Measurements from ENCODE around the gene JOSD1. TPM values are rescaled to one million over a fixed set of nuclear protein-coding genes. Genes with fewer than 3 reads are reported as not detected.

JOSD1 gene
- total RNA-seq, 1 donor from 2014 or later = 18.7 TPM

- no peak for TF ChIP-seq CTCF (IDR thresholded peaks at IDR 0.05; ENCODE audit: borderline replicate concordance)
- H3K27me3 ChIP-seq (ENCODE audit: low read depth) = no peaks in the 10 kb centered on the region
Measured at GRCh38 chr22:38716271-38716670, 15.5 kb upstream of the JOSD1 start.

GRCh38 chr22:38715852-38716251 is 15.1 kb upstream of the JOSD1 start:
- Histone ChIP-seq H3K27me3 (ENCODE audit: low read depth) (no peaks in the 10 kb centered on the region), H3K36me3 (peaks cover 41% of the 10 kb centered on the region), H3K9me3 (replicated peaks) (no peaks in the 10 kb centered on the region), H3K4me3 (no peak overlapping the region), H3K4me1 (peaks cover 52% of the 10 kb centered on the region), H3K27ac (replicated peaks) (no peak overlapping the region)
- DNase-seq = no peak
- no peak for TF ChIP-seq CTCF (IDR thresholded peaks at IDR 0.05; ENCODE audit: borderline replicate concordance)
- intact Hi-C loops (cut with micrococcal nuclease) = no loop called here

More at GRCh38 chr22:38716271-38716670, 15.5 kb upstream of the JOSD1 start:
- no peak for DNase-seq
- Histone ChIP-seq H3K4me1 (peaks cover 50% of the 10 kb centered on the region), H3K36me3 (peaks cover 43% of the 10 kb centered on the region), H3K4me3 (no peak overlapping the region), H3K27ac (replicated peaks) (no peak overlapping the region), H3K9me3 (replicated peaks) (no peaks in the 10 kb centered on the region)
- intact Hi-C loops (cut with micrococcal nuclease) = no loop called here

- H3K4me1 ChIP-seq = peaks cover 58% of the 10 kb centered on the region
- no peaks in the 10 kb centered on the region for H3K27me3 ChIP-seq (ENCODE audit: low read depth)
- no peaks in the 10 kb centered on the region for H3K9me3 ChIP-seq (replicated peaks)
- intact Hi-C loops (cut with micrococcal nuclease) = no loop called here
- H3K4me3 ChIP-seq = no peak overlapping the region
- no peak overlapping the region for H3K27ac ChIP-seq (replicated peaks)
- no peak for DNase-seq
- peaks cover 41% of the 10 kb centered on the region for H3K36me3 ChIP-seq
- no peak for TF ChIP-seq CTCF (IDR thresholded peaks at IDR 0.05; ENCODE audit: borderline replicate concordance)
Measured at GRCh38 chr22:38715176-38715764, 14.5 kb upstream of the JOSD1 start.

GRCh38 chr22:38713921-38714320 is 13.2 kb upstream of the JOSD1 start:
- DNase-seq = no peak
- no peak for TF ChIP-seq CTCF (IDR thresholded peaks at IDR 0.05; ENCODE audit: borderline replicate concordance)
- H3K27me3 ChIP-seq (ENCODE audit: low read depth) = no peaks in the 10 kb centered on the region
- no peak overlapping the region for H3K4me3 ChIP-seq
- intact Hi-C loops (cut with micrococcal nuclease) = no loop called here
- peaks cover 72% of the 10 kb centered on the region for H3K4me1 ChIP-seq
- H3K36me3 ChIP-seq = peaks cover 44% of the 10 kb centered on the region
- no peak overlapping the region for H3K27ac ChIP-seq (replicated peaks)
- no peaks in the 10 kb centered on the region for H3K9me3 ChIP-seq (replicated peaks)

- H3K4me3 ChIP-seq = no peak overlapping the region
- no peak for TF ChIP-seq CTCF (IDR thresholded peaks at IDR 0.05; ENCODE audit: borderline replicate concordance)
- H3K36me3 ChIP-seq = peaks cover 41% of the 10 kb centered on the region
- no peak for DNase-seq
- intact Hi-C loops (cut with micrococcal nuclease) = no loop called here
- peaks cover 74% of the 10 kb centered on the region for H3K4me1 ChIP-seq
- H3K27ac ChIP-seq (replicated peaks) = no peak overlapping the region
- no peaks in the 10 kb centered on the region for H3K27me3 ChIP-seq (ENCODE audit: low read depth)
- H3K9me3 ChIP-seq (replicated peaks) = no peaks in the 10 kb centered on the region
Measured at GRCh38 chr22:38712486-38713207, 11.9 kb upstream of the JOSD1 start.
